Stromal cell of bone marrow (primary cell): ENCODE data around the gene IQSEC1.

Experiments used
- DNase-seq: peaks from one replicate; pipeline ENCODE4 v3.0.0-alpha.2; 2012; ENCODE audit warnings: low read depth

IQSEC1 gene

GRCh38 chr3:13015286-13016082, 57.7 kb downstream of the IQSEC1 start:
- no peak for DNase-seq

GRCh38 chr3:13014755-13015285, 58.4 kb downstream of the IQSEC1 start:
- no peak for DNase-seq

GRCh38 chr3:13013994-13014754, 59.1 kb downstream of the IQSEC1 start:
- DNase-seq: no peak

- DNase-seq: no peak
Measured at GRCh38 chr3:13013566-13013965, 59.7 kb downstream of the IQSEC1 start.

- no peak for DNase-seq
Measured at GRCh38 chr3:13013151-13013561, 60.1 kb downstream of the IQSEC1 start.

- no peak for DNase-seq
Measured at GRCh38 chr3:13012221-13012691, 61.0 kb downstream of the IQSEC1 start.

GRCh38 chr3:13011573-13012220, 61.5 kb downstream of the IQSEC1 start:
- no peak for DNase-seq

- DNase-seq: no peak
Measured at GRCh38 chr3:13010780-13011572, 62.3 kb downstream of the IQSEC1 start.

- DNase-seq: no peak
Measured at GRCh38 chr3:13009946-13010315, 63.3 kb downstream of the IQSEC1 start.

GRCh38 chr3:13009132-13009945, 63.9 kb downstream of the IQSEC1 start:
- DNase-seq: no peak

GRCh38 chr3:13008155-13008995, 64.9 kb downstream of the IQSEC1 start:
- DNase-seq: no peak

- DNase-seq: no peak
Measured at GRCh38 chr3:13007251-13007941, 65.8 kb downstream of the IQSEC1 start.

GRCh38 chr3:13006216-13006990, 66.8 kb downstream of the IQSEC1 start:
- no peak for DNase-seq

- DNase-seq: no peak
Measured at GRCh38 chr3:13005301-13005700, 67.9 kb downstream of the IQSEC1 start.

GRCh38 chr3:13004376-13004775, 68.9 kb downstream of the IQSEC1 start:
- DNase-seq: no peak

GRCh38 chr3:13003608-13004007, 69.6 kb downstream of the IQSEC1 start:
- no peak for DNase-seq

GRCh38 chr3:13002398-13003124, 70.7 kb downstream of the IQSEC1 start:
- DNase-seq: no peak
